ENCODE results near the gene GSTA5. TPM values are rescaled to one million over a fixed set of nuclear protein-coding genes. Genes with fewer than 3 reads are reported as not detected.
"Not testable (repeated sequence)": the region's sequence is repeated elsewhere in the genome, so short reads cannot be mapped to it uniquely, and the experiment has no call there.

The GSTA5 gene
- total RNA-seq, 2 experiments from 2014 or later = not detected

DNA sequence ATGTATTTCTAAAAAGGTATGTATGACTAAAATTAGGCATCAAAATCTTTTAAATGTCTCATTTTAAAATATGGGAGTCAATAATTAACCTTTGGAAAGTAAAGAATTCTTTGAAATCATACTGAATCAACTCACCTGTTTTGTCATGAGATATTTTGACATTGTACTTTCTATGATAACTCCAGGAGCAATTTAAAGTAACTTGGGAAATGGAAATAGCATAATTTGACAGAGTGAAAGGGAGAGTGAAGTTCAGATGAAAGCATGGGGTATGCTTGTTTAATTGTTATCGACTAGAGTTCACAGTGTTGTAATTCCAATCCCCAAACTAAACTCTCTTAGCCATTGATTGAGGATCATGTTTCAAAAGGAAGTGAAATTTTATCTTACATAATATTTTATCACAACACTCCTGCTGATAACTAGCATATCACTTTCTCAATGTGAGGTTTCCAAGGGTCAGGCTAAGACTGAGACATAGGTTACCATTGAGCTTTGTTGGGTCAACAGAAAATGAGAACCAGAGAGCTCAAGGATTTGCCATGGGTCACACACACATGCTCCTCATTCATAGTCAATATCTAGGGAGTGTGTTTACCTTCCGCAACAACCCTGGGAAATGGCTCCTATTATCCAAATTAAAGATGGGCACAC lies 39.3 kb downstream of the GSTA5 start:
- peaks cover 17% of the 10 kb centered on the region for H3K27me3 Mint-ChIP-seq
- intact Hi-C loops (cut with micrococcal nuclease) = no loop called here
- no peak overlapping the region for H3K4me3 Mint-ChIP-seq
- H3K4me1 Mint-ChIP-seq (ENCODE audit: low read depth) = no peaks in the 10 kb centered on the region
- H3K36me3 Mint-ChIP-seq = no peaks in the 10 kb centered on the region
- DNase-seq = no peak
- H3K9me3 Mint-ChIP-seq = no peaks in the 10 kb centered on the region
- no peak overlapping the region for H3K27ac Mint-ChIP-seq
- POLR2A ChIA-PET = no interaction called here
- CTCF ChIA-PET = no interaction called here

DNA sequence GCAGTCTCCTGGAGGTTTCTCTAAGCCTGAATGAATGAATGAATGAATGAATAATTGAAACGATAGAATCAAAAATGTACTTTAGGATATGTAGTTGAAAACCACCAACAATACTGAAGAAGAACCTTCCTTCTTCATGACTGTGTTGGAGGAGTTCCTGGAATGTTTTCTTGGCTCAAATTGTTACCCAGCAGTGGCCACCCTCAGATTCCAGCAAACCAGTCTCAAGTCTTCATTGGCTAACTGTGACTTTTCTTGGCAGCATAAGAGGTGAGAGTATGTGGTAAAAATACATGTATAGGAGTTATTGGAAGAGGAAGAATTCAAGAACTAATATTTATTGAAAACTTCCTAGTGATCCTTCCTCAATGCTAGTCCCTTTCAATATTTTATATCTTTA lies 41.3 kb downstream of the GSTA5 start:
- intact Hi-C loops (cut with micrococcal nuclease); H3K4me3 Mint-ChIP-seq; CTCF ChIA-PET; H3K36me3 Mint-ChIP-seq; H3K4me1 Mint-ChIP-seq (ENCODE audit: low read depth); H3K9me3 Mint-ChIP-seq; H3K27ac Mint-ChIP-seq; POLR2A ChIA-PET; DNase-seq: not testable (repeated sequence)
- H3K27me3 Mint-ChIP-seq = peaks cover 18% of the 10 kb centered on the region

DNA sequence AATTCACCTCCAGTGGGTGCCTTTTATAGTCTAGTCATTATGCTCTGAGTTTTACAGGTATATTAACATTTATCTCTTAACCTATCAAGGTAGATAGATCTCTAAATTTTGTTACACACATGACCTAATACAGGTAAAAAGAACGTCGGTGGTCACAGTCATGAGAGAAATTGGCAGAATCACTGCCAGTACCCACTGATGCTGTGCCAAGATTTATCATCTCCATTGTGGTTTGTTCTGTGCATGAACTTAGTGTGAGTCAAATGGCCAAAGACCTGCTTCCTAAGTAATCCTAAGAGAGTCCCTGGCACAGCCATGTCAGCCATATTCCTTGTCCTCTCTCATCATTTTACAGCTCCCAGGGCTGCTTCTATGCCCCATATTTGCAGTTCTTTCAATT lies 46.2 kb downstream of the GSTA5 start:
- H3K4me1 Mint-ChIP-seq (ENCODE audit: low read depth); intact Hi-C loops (cut with micrococcal nuclease); POLR2A ChIA-PET; H3K9me3 Mint-ChIP-seq; CTCF ChIA-PET; DNase-seq; H3K27ac Mint-ChIP-seq; H3K4me3 Mint-ChIP-seq; H3K36me3 Mint-ChIP-seq: not testable (repeated sequence)
- peaks cover 13% of the 10 kb centered on the region for H3K27me3 Mint-ChIP-seq

DNA sequence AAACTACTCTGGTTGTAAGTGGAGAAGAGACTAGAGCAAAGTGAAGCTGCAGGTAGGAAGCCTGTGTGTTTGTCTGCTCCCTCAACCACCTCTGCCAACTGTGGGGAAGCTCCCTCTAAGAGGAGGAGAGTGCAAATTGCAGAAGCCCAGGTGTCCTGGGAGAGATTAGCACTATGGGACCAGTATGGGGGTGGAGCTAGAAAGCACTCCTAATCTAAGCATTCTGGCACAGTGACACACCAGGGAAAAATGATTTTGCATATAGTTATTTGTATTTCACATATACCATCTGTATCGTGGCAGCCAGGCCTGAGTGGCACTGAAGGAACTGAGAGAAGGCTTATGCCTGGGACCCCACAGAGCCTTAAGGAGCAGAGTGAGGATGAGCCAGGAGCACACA lies 49.8 kb downstream of the GSTA5 start:
- H3K27ac Mint-ChIP-seq = no peak overlapping the region
- peaks cover 6% of the 10 kb centered on the region for H3K27me3 Mint-ChIP-seq
- H3K36me3 Mint-ChIP-seq = no peaks in the 10 kb centered on the region
- POLR2A ChIA-PET = no interaction called here
- CTCF ChIA-PET = no interaction called here
- no peaks in the 10 kb centered on the region for H3K4me1 Mint-ChIP-seq (ENCODE audit: low read depth)
- intact Hi-C loops (cut with micrococcal nuclease) = no loop called here
- no peaks in the 10 kb centered on the region for H3K9me3 Mint-ChIP-seq
- DNase-seq = no peak
- H3K4me3 Mint-ChIP-seq = no peak overlapping the region

DNA sequence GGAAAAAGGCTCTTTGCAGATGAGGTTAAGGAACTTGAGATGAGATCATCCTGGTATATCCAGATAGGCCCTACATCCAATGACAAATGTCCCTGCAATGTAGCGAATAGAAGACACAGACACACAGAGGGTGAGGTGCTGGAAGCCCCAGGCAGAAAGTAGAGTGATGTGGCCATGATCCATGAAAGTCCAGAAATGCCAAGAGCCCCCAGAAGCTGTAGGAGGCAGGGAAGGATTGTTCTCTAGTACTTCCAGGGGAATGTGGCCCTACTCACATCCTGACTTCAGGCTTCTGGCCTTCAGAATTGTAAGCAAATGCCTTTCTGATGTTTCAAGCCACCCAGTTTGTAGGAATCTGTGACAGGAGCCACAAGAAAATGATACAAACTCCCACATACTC lies 51.0 kb downstream of the GSTA5 start:
- H3K27ac Mint-ChIP-seq; CTCF ChIA-PET; H3K4me1 Mint-ChIP-seq (ENCODE audit: low read depth); DNase-seq; H3K4me3 Mint-ChIP-seq; H3K27me3 Mint-ChIP-seq; H3K9me3 Mint-ChIP-seq; H3K36me3 Mint-ChIP-seq; intact Hi-C loops (cut with micrococcal nuclease); POLR2A ChIA-PET: not testable (repeated sequence)

DNA sequence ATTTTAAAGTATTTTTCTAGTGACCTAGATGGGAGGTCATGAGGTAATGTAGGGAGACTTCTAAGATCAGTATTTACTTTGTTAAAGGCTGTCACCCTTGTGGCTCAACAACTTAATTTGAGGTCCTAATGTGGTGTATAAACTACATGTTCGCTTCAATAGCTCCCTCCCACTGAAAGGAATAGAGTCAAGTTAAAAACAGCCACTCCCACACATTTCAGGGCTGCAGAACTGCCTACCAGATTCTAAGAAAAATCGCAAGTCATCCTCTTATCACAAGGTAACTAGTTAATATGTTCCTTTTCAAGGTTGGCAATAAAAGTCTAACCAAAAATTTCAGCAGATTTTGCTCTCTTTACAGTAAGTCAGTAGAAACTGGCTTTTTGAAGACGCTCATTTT lies 52.1 kb downstream of the GSTA5 start:
- ChIA-PET POLR2A (no interaction called here), CTCF (no interaction called here)
- DNase-seq = no peak
- intact Hi-C loops (cut with micrococcal nuclease) = no loop called here
- Mint-ChIP-seq H3K27ac (no peak overlapping the region), H3K9me3 (no peaks in the 10 kb centered on the region), H3K4me3 (no peak overlapping the region), H3K36me3 (no peaks in the 10 kb centered on the region), H3K27me3 (peaks cover 2% of the 10 kb centered on the region), H3K4me1 (ENCODE audit: low read depth) (no peaks in the 10 kb centered on the region)

DNA sequence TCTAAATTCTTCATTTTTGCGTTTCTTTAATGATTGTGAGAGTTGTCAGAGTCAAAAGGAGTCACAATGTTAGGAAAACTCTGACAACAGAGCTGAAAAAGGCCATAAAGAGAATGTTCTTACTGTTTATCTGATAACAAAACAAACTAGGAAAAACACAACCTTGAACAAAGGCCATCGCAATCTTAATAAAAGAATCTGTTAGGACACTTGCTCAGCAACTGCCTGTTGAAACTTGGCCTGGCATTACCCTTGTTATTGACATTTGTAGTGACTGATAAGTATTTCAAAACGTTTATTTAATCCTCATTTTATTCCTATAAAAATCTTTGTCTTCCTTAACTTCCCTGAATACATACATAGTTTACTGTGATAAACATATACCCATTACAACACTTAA lies 52.7 kb downstream of the GSTA5 start:
- Mint-ChIP-seq H3K27me3 (peaks cover 2% of the 10 kb centered on the region), H3K36me3 (no peaks in the 10 kb centered on the region), H3K4me3 (no peak overlapping the region), H3K9me3 (no peaks in the 10 kb centered on the region), H3K4me1 (ENCODE audit: low read depth) (no peaks in the 10 kb centered on the region), H3K27ac (no peak overlapping the region)
- DNase-seq = no peak
- intact Hi-C loops (cut with micrococcal nuclease) = no loop called here
- POLR2A ChIA-PET = no interaction called here
- CTCF ChIA-PET = no interaction called here

DNA sequence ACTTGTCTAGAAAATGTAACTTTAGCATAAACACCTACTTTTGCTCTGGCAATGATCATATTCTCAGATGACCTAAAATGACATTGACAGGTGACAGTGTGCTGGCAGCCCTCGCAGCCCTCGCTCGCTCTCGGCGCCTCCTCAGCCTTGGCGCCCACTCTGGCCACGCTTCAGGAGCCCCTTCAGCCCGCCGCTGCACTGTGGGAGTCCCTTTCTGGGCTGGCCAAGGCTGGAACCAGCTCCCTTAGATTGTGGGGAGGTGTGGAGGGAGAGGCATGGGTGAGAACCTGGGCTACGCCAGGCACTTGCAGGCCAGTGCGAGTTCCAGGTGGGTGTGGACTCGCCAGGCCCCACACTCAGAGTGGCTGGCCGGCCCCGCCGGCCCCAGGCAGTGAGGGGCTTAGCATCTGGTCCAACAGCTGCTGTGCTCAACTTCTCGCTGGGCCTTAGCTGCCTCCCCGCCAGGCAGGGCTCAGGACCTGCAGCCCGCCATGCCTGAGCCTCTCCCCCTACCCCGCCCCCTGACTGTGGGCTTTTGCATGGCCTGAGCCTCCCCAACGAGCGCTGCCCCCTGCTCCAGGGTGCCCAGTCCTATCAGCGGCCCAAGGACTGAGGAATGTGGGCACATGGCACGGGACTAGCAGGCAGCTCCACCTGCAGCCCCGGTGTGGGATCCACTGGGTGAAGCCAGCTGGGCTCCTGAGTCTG lies 54.2 kb downstream of the GSTA5 start:
- H3K4me3 Mint-ChIP-seq = no peak overlapping the region
- POLR2A ChIA-PET = no interaction called here
- H3K27me3 Mint-ChIP-seq = peaks cover 5% of the 10 kb centered on the region
- intact Hi-C loops (cut with micrococcal nuclease) = no loop called here
- no peak for DNase-seq
- no peaks in the 10 kb centered on the region for H3K36me3 Mint-ChIP-seq
- no peak overlapping the region for H3K27ac Mint-ChIP-seq
- no peaks in the 10 kb centered on the region for H3K4me1 Mint-ChIP-seq (ENCODE audit: low read depth)
- CTCF ChIA-PET = no interaction called here
- H3K9me3 Mint-ChIP-seq = no peaks in the 10 kb centered on the region

DNA sequence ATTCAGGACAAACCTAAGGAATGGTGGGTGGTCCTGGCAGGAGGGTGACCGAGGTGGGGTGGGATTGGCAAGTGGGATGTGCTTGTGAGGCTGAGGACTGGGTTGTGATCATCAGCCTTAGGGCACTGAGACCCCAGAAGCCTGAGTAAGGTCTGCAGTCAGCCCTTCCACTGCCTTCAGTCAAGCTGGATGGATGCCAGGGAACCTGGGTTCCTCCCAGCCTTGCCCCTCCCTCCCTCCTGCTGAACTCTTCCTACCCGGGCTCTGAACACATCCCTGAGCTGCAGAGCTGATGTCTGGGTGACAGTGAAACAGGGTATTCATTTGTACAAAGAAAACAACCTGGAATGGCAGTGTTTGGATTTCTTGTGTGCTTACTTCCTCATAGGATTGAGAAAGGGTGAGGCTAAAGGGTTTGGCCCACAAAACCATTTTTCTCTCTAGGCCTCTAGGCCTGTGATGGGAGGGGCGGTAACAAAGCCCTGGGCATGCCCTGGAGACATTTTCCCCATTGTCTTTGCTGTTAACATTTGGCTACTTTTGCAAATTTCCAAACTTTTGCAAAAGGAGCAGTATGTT lies 57.8 kb downstream of the GSTA5 start:
- H3K4me3 Mint-ChIP-seq; H3K36me3 Mint-ChIP-seq; POLR2A ChIA-PET; H3K4me1 Mint-ChIP-seq (ENCODE audit: low read depth); H3K9me3 Mint-ChIP-seq; DNase-seq; CTCF ChIA-PET; intact Hi-C loops (cut with micrococcal nuclease); H3K27ac Mint-ChIP-seq: not testable (repeated sequence)
- peaks cover 16% of the 10 kb centered on the region for H3K27me3 Mint-ChIP-seq

DNA sequence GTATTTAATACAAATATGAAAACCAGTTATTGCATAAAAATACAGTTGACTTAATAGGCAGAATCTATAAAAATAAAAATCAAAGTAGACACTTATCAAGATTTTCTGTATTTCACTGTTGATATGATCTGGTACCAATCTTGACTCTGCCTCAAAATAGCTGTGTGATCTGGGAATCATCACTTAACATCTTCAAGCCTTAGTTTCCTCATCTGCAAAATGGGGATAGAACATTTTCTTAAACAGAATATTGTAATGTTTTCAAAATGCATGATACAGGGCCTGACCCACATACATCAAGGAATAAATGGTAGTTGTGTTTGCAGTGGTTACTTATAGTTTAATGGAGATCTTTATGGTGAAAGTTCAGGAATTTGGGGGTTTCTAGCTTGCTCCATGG lies 58.4 kb downstream of the GSTA5 start:
- H3K4me1 Mint-ChIP-seq (ENCODE audit: low read depth); POLR2A ChIA-PET; DNase-seq; H3K4me3 Mint-ChIP-seq; intact Hi-C loops (cut with micrococcal nuclease); H3K27ac Mint-ChIP-seq; H3K9me3 Mint-ChIP-seq; H3K36me3 Mint-ChIP-seq; CTCF ChIA-PET: not testable (repeated sequence)
- peaks cover 17% of the 10 kb centered on the region for H3K27me3 Mint-ChIP-seq

Other genes starting within 250 kb of the GSTA5 start
- 10 to 100 TPM; 16.8 to 19.3 TPM for gene TMEM14A, start 169.7 kb downstream of the GSTA5 start, total RNA-seq
- gene GSTA2, start 77.3 kb downstream of the GSTA5 start, total RNA-seq = not detected
- not detected for gene GSTA1, start 37.0 kb downstream of the GSTA5 start, total RNA-seq
- gene GSTA3, start 68.9 kb upstream of the GSTA5 start, total RNA-seq = not detected
- gene GSTA4, start 154.5 kb upstream of the GSTA5 start, total RNA-seq = 10 to 100 TPM; 18.5 to 22.3 TPM
- 1 to 10 TPM; 7.2 to 7.3 TPM for gene CILK1, start 221.0 kb upstream of the GSTA5 start, total RNA-seq
- gene FBXO9, start 224.6 kb upstream of the GSTA5 start, total RNA-seq = 10 to 100 TPM; 54.1 to 55.6 TPM